MV-4-11 (cell line): ENCODE data around the gene ZNF692.
"Not testable (repeated sequence)": the region's sequence is repeated elsewhere in the genome, so short reads cannot be mapped to it uniquely, and the experiment has no call there.

ENCODE experiments used
- DNase-seq: peaks from one replicate; lab custom pipeline; 2025; lab: John Stamatoyannopoulos, UW

ZNF692 gene

DNA sequence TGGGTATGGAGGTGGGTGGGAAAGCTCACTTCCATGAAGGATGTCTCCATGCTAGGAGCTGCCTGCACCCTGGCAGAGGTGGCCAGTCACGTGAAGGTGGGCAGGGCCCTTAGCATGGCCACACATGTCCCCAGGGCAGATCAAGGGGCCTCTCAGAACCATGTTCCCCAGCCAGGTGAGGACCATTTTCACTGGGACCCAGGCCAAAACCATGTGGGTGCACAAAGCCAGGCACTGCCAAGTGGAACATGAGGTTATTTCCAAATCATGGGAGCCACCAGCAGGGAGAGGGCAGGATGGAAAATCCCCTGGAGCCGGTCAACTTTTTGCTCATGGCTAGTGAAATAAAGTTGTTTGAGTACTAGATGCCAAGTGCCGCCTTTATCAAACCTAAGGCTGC lies 9.7 kb downstream of the ZNF692 start:
- DNase-seq = no peak

GRCh38 chr1:248848602-248849001 lies 10.3 kb downstream of the ZNF692 start:
- DNase-seq = no peak

DNA sequence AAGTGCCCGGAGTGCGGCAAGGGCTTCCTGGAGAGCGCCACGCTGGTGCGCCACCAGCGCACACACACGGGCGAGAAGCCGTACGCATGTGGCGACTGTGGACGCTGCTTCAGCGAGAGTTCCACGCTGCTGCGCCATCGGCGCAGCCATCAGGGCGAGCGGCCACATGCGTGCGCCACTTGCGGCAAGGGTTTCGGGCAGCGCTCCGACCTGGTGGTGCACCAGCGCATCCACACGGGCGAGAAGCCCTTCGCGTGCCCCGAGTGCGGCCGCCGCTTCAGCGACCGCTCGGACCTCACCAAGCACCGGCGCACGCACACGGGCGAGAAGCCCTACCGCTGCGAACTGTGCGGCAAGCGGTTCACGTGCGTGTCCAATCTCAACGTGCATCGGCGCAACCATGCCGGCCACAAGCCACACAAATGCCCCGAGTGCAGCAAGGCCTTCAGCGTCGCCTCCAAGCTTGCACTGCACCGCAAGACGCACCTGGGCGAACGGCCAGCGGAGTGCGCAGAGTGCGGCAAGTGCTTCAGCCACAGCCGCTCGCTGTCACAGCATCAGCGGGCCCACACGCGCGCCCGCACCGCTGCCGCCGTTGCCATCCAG lies 10.8 kb downstream of the ZNF692 start:
- DNase-seq = no peak

- DNase-seq = no peak
Observed at GRCh38 chr1:248847181-248847955, 11.5 kb downstream of the ZNF692 start.

DNA sequence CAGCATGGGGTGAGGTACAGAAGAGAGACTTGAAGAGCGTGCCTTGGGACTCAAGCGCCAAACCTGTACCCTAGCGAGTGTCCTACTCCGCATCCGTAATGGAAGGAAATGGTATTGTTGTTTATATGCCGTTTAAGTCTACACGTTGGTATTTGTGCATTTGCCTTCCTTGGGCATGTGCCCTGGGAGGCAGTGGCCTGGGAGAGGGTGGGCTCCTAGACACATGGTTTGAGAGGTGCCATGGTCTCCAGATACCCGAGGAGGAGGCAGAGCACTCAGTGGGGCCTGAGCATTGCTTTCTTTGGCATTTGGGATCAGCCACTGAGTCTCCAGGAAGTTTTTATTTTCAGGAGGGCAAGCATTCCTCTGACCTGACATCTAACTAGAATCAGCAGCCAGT lies 14.4 kb downstream of the ZNF692 start:
- DNase-seq = no peak

DNA sequence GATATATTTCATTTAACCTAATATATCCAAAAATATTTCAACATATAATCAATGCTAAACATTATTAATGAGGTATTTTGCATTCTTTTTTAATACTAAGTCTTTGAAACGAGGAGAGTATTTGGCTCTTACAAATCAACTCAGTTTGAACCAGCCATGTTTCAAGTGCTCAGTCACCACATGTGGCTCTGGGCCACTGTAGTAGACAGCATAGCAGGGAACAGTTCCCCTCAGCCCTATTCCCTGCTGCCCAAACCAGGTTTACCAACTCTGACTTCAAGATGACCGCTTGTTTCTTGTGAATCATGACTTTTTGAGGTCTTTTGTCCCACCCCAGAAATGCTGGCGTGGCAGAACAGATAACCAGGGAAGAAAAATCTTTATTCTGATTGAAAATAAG lies 15.2 kb downstream of the ZNF692 start:
- DNase-seq = no peak

DNA sequence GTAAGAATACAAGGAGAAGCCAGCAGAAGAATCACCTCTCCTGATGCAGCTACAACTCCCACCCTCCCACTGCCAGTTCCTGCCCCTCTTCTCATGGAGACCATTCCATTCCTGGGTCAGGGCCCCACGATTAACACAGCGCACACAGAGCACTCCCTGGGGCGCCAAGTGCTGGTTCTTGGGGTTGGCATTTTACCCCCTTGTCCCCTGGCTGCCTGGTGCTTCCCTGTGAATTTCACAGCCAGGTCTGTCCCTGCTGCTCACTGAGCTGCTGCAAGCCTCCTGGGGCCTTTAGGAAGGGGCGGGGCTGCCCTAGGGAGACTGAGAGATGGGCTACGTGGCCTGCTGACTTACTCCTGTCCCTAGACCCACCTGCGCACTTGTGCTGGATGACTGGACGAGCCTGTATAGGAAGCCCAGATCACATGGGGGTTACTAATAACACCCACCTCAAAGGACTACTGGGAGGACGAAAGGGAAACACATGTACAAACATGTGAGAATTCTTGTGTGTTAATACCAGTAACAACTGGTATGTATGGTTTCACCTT lies 16.0 kb downstream of the ZNF692 start:
- no peak for DNase-seq

DNA sequence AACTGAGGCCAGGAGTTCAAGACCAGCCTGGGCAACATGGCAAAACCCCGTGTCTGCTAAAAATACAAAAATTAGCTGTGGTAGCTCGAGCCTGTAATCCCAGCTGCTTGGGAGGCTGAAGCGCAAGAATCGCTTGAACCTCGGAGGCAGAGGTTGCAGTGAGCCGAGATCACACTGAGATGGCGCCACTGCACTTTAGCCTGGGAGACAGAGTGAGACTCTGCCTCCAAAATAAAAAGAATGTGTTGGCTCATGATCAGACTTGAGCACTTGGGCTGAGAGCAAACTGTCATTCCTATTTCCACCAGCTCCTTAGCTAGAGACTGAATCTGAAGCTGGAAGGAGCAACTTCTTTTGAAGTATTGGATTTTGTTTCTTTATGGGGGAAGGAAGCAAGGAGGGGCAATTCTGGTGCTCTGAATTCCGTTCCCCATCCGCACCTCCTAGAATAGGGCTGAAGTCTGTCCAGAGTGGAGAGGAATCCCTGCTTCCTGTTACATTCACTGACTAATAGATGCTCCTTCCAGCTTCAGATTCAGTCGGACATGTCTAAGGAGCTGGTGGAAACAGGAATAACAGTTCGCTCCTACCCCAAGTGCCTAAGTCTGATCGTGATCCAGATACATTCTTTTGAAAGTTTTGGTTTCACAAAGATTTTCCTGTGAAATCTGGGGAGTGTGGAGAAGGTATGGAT lies 17.0 kb downstream of the ZNF692 start:
- peak; percentile 73 for DNase-seq

GRCh38 chr1:248840946-248841345 lies 17.9 kb downstream of the ZNF692 start:
- DNase-seq = no peak

GRCh38 chr1:248839168-248839555 lies 19.7 kb downstream of the ZNF692 start:
- no peak for DNase-seq

- peak; percentile 81 for DNase-seq
Observed at GRCh38 chr1:248838357-248839167, 20.3 kb downstream of the ZNF692 start.

DNA sequence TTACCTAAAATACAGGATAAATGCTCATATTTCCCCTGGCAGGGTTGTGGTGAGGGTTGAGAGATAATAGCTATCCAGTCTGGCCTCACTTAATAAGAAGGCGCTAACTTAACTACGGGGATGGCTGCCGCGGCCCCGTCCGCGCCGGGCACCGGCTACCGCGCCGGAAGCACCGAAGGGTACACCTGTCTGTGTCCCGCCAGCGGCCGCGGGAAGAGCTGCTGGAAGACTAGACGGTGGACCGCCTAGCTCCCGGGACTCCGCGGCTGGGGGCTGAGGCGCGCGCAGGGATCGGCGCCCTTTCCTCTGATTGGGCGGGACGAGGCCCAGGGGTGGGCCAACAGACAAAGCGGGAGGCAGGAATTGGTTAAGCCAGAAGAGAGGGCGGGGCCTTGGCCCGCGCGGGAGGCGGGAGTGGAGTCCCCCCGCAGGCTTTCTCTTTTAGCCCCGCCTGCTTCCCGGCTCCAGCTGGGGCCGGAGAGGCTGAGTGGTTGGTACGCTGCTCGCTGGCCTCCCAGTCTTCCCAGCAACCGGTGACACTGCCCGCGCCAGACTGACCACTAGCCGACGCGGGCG lies 21.0 kb downstream of the ZNF692 start, which contains the start of gene ZNF672:
ZNF672 (plus strand) TSS at position 444 of the 576 bp plus-strand sequence. CDS start 9,051 bp downstream, outside the sequence.
- peak; percentile 96 for DNase-seq

DNA sequence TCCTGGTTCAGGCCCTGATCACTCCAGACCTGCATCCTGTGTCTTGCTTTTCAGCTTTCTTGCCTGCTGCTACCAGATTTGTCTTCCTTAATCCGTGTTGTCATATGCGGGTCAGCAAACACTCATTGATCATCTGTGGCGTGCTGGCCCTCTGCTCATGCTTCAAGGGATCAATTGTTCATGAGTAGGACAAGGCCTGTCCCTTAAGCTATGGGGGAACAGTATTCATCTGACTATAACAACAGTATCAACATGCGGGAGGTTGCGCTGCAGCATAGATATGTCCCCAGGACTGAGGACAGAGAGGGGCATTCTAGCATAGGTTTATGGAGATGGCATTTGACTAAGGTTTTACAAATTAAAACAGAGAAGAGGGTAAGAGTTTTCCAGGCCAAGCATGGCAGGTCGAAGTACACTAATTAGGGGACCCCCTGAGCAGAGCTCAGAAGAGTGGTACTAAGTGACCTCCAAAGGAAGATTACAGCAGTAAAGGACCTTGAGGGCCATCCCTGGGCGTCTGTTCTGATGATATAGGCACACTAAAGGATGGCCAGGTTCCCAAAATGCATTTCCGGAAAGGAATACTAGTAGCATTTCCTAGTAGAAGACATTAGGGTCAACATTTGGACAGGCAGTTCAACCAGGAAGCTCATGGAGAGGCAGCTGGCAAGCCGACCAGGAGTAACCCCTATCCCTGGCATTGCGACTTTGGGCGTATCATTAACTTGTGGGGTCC lies 21.7 kb downstream of the ZNF692 start:
- peak; percentile 18 for DNase-seq

DNA sequence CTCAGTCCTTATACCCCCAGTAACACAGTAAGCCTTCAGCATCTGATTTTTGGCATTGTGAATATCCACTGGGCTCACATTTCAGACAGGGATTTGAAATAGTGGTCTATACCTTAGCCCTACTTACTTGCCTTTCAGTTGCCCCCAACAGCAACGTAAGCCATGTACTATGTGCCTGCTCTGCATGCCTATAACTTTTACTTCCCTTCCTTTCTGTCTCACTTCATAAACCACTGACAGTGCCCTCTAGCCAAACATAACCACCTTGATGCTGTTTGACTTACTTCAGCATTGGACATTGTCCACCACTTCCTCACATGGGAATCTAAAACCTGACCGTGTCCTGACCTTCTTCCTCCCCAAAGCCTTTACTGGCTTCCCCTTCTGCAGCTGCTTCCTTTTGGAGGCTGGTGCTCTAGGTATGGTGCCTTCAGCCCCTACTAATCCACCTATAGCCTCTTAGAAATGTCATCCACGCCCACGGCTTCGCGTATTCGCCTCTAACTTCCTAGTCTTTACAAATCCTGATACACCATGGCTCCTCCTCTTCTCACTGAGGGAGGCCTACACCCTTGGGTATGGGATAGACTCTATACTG lies 24.4 kb downstream of the ZNF692 start:
- peak; percentile 72 for DNase-seq

- no peak for DNase-seq
Observed at GRCh38 chr1:248831842-248832241, 27.0 kb downstream of the ZNF692 start.

DNA sequence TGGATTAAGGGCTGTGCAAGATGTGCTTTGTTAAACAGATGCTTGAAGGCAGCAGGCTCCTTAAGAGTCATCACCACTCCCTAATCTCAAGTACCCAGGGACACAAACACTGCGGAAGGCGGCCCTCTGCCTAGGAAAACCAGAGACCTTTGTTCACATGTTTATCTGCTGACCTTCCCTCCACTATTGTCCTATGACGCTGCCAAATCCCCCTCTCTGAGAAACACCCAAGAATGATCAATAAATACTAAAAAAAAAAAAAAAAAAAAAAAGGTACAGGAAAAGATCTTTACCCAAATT lies 28.2 kb downstream of the ZNF692 start:
- DNase-seq = not testable (repeated sequence)

- DNase-seq = peak; percentile 99
Observed at GRCh38 chr1:248828845-248829244, 30.0 kb downstream of the ZNF692 start.

- peak; percentile 94 for DNase-seq
Observed at GRCh38 chr1:248825909-248826760, 32.8 kb downstream of the ZNF692 start, which contains the start of gene SH3BP5L. SH3BP5L (minus strand) TSS chr1:248825915; CDS start chr1:248824935, 980 bp downstream.

GRCh38 chr1:248825573-248825908 lies 33.3 kb downstream of the ZNF692 start:
- DNase-seq = no peak

DNA sequence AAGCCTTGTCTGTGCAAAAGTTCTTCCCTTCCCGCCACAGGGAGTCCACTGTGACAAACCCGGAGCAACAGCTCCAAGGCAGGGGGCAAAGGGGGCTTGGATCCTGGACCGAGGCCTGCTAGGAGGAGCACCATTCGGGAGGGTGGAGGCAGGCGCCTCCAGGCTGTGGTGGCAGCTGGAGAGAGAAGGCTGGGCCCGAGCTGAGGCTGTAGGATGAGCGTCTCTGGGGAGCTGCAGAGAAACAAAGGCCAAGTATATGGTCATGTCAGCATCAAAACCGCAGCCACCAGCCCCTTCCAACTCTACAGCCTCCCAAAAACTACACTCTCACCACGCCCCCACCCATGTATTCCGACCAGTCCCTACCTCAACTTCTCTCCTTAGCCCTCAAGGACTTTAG lies 33.7 kb downstream of the ZNF692 start:
- DNase-seq = no peak
